Panc1 (cell line): ENCODE data around the gene CD93. TPM values are rescaled to one million over a fixed set of nuclear protein-coding genes. Genes with fewer than 3 reads are reported as not detected.

ENCODE experiments used
- ATAC-seq: fragments of 200-7000 bp; cut with Tn5 transposase; 2 replicates; pipeline ENCODE4 v1.9.1; 2020; ENCODE audit warnings: mild to moderate bottlenecking, moderate library complexity
- BruUV-seq: library from RNA; stranded (reverse); fragments of 400-500 nt; replicated peaks from 2 replicates; lab custom pipeline; 2021; lab: Mats Ljungman, UMichigan
- CTCF ChIA-PET: fragments of 300-600 bp; sonication (Branson Sonifier 250); formaldehyde crosslinking; loops from one replicate; lab custom pipeline; 2022; ENCODE audit warnings: antibody characterized with exemption; lab: Charles Lee
- POLR2A ChIA-PET: fragments of 300-600 bp; sonication (Branson Sonifier 250); formaldehyde crosslinking; loops from one replicate; lab custom pipeline; 2022; ENCODE audit warnings: antibody characterized with exemption; lab: Charles Lee
- DNase-seq: peaks from one replicate; pipeline ENCODE4 v3.0.0-alpha.2; 2010; ENCODE audit warnings: low read depth, low spot score
- H3K27ac ChIP-seq: 2 replicates; pipeline ENCODE4 v1.5.1; 2011; ENCODE audit warnings: mild to moderate bottlenecking, low read length, inconsistent platforms
- H3K27me3 ChIP-seq: fragments of 200-500 bp; sonication (Bioruptor generic); 2 replicates; pipeline ENCODE4 v1.6.0; 2014; ENCODE audit warnings: low read length, inconsistent platforms; ENCODE audit not compliant: control insufficient read depth, insufficient read depth
- H3K36me3 ChIP-seq: fragments of 200-500 bp; sonication (Bioruptor generic); 2 replicates; pipeline ENCODE4 v1.5.1; 2014; ENCODE audit warnings: inconsistent platforms, mild to moderate bottlenecking, low read length, moderate library complexity; ENCODE audit not compliant: control insufficient read depth, insufficient read depth
- H3K4me1 ChIP-seq: 2 replicates; pipeline ENCODE4 v1.5.1; 2011; ENCODE audit warnings: inconsistent platforms, mild to moderate bottlenecking, low read length, moderate library complexity; ENCODE audit not compliant: control insufficient read depth, insufficient read depth
- H3K4me3 ChIP-seq, 2 experiments: 2 replicates each; pipeline ENCODE4 v1.5.1; 2011 to 2012; ENCODE audit warnings: low read depth in 2 of 2, low read length in 2 of 2, mild to moderate bottlenecking in 2 of 2, inconsistent platforms in 1 of 2, moderate library complexity in 1 of 2
- H3K9me3 ChIP-seq: fragments of 200-500 bp; sonication (Bioruptor generic); 2 replicates; pipeline ENCODE4 v1.5.1; 2014; ENCODE audit warnings: low read depth, mild to moderate bottlenecking, inconsistent platforms, low read length, moderate library complexity; ENCODE audit not compliant: control insufficient read depth, insufficient read depth
- POLR2AphosphoS5 ChIP-seq: IDR thresholded peaks from 2 replicates; pipeline ENCODE4 v1.6.1; 2012; ENCODE audit warnings: mild to moderate bottlenecking, low read depth, low read length, moderate library complexity
- SIN3A ChIP-seq: IDR thresholded peaks from 2 replicates; pipeline ENCODE4 v1.6.1; 2012; ENCODE audit warnings: low read depth, mild to moderate bottlenecking, low read length, moderate library complexity, borderline replicate concordance; ENCODE audit not compliant: insufficient read depth
- TCF7L2 ChIP-seq: IDR thresholded peaks from 2 replicates; pipeline ENCODE4 v1.6.1; 2011; ENCODE audit warnings: mild to moderate bottlenecking, low read depth, low read length, inconsistent platforms
- in situ Hi-C: cut with HindIII; loops from 2 replicates; pipeline ENCODE4 v1.10.0; 2016; ENCODE audit warnings: low sequenced_read_pairs, low pct_unique_long_range_greater_than_20kb
- intact Hi-C: fragments of 100-400 bp; cut with micrococcal nuclease; formaldehyde crosslinking; loops from one replicate; pipeline ENCODE4 v1.10.0; 2022; ENCODE audit not compliant: unreplicated experiment
- total RNA-seq: library from RNA; stranded (reverse); gene quantifications from one replicate; pipeline ENCODE4 v1.2.1, GENCODE V29; 2021; ENCODE audit not compliant: unreplicated experiment
- TF ChIP-seq, protein P1 (sequence below): fragments of 450-650 bp; IDR thresholded peaks from 2 replicates; pipeline ENCODE4 v1.5.1; 2017; ENCODE audit warnings: mild to moderate bottlenecking
- TF ChIP-seq, protein P2 (sequence below), 2 experiments: IDR thresholded peaks; 2 replicates each; pipeline ENCODE4 v1.6.1; 2011 to 2012; ENCODE audit warnings: low read depth in 2 of 2, control low read depth in 1 of 2, low read length in 1 of 2, mild to moderate bottlenecking in 1 of 2, moderate library complexity in 1 of 2; ENCODE audit not compliant: insufficient read depth in 1 of 2

Gene CD93
- total RNA-seq, 1 experiment from 2014 or later, result 0.10 TPM

DNA sequence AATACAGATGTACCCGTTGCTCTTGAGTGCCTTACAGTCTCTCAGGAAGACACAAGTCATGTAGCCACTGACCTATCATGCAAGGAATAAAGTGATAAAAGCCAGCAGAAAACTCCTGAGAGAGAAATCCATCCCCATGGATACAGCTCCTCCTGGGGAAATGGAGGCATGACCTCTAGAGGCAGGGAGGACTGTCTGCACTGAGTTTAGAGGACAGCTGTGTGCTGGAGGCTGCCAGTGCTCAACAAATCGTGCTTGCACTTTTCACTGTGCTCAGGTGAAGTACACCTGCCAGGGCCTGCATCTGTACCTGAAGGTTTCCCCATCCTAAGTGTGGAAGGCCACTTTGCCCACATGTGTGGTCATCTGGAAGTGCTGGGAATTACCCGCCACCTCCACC is 12.1 kb downstream of the CD93 start:
- ChIA-PET CTCF (no interaction called here), POLR2A (no interaction called here)
- H3K27me3 ChIP-seq, result peaks cover 2% of the 10 kb centered on the region; the same call in 1 of the 2 replicates
- ATAC-seq, result no peak
- H3K36me3 ChIP-seq, result no peaks in the 10 kb centered on the region
- no peak overlapping the region for H3K4me3 ChIP-seq
- in situ Hi-C loops, result no loop called here
- TF ChIP-seq, protein P1, sequence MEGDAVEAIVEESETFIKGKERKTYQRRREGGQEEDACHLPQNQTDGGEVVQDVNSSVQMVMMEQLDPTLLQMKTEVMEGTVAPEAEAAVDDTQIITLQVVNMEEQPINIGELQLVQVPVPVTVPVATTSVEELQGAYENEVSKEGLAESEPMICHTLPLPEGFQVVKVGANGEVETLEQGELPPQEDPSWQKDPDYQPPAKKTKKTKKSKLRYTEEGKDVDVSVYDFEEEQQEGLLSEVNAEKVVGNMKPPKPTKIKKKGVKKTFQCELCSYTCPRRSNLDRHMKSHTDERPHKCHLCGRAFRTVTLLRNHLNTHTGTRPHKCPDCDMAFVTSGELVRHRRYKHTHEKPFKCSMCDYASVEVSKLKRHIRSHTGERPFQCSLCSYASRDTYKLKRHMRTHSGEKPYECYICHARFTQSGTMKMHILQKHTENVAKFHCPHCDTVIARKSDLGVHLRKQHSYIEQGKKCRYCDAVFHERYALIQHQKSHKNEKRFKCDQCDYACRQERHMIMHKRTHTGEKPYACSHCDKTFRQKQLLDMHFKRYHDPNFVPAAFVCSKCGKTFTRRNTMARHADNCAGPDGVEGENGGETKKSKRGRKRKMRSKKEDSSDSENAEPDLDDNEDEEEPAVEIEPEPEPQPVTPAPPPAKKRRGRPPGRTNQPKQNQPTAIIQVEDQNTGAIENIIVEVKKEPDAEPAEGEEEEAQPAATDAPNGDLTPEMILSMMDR, result peak; percentile 27
- TF ChIP-seq, protein P2, sequence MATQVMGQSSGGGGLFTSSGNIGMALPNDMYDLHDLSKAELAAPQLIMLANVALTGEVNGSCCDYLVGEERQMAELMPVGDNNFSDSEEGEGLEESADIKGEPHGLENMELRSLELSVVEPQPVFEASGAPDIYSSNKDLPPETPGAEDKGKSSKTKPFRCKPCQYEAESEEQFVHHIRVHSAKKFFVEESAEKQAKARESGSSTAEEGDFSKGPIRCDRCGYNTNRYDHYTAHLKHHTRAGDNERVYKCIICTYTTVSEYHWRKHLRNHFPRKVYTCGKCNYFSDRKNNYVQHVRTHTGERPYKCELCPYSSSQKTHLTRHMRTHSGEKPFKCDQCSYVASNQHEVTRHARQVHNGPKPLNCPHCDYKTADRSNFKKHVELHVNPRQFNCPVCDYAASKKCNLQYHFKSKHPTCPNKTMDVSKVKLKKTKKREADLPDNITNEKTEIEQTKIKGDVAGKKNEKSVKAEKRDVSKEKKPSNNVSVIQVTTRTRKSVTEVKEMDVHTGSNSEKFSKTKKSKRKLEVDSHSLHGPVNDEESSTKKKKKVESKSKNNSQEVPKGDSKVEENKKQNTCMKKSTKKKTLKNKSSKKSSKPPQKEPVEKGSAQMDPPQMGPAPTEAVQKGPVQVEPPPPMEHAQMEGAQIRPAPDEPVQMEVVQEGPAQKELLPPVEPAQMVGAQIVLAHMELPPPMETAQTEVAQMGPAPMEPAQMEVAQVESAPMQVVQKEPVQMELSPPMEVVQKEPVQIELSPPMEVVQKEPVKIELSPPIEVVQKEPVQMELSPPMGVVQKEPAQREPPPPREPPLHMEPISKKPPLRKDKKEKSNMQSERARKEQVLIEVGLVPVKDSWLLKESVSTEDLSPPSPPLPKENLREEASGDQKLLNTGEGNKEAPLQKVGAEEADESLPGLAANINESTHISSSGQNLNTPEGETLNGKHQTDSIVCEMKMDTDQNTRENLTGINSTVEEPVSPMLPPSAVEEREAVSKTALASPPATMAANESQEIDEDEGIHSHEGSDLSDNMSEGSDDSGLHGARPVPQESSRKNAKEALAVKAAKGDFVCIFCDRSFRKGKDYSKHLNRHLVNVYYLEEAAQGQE (IDR thresholded peaks at IDR 0.05; ENCODE audit: insufficient read depth in 1 of 2, low read depth in 2 of 2, low read length in 1 of 2), result no peak
- TF ChIP-seq POLR2AphosphoS5, result no peak
- no TSS peak for BruUV-seq
- intact Hi-C loops, result no loop called here
- no peak for DNase-seq
- H3K4me1 ChIP-seq, result no peaks in the 10 kb centered on the region
- H3K27ac ChIP-seq, result no peak overlapping the region
- H3K9me3 ChIP-seq, result no peaks in the 10 kb centered on the region

DNA sequence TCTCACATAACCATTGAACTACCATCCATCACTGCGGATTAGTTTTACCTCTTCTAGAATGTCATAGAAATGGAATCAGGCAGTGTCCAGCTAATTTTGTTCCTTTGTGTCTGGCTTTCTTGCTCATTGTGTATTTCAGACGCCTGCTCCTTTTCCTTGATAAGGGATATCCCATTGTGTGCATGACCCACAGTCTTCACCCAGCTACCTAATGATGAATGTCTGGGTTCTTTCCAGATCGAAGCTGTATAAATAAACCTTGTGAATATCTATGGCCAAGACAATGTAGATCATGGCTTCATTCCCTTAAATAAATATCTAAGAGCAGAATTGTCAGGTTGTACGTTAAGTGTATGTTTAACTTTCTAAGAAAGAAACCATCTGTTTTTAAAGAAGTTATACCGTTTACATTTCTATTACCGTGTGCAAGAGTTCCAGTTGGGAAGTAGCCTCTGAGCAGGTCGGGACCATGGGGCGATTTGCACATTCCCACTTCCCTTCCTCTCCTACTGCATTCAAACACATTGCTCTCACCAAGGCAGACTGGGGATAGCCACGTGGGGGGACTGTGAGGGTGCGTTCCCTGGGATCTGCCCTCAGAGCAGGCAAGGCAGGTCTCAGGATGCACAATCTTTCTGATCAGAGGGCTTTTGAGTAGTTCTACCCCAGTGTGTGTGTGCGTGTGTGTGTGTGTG is 13.1 kb downstream of the CD93 start:
- Histone ChIP-seq H3K27ac (no peak overlapping the region), H3K9me3 (no peaks in the 10 kb centered on the region), H3K4me1 (no peaks in the 10 kb centered on the region), H3K27me3 (no peaks in the 10 kb centered on the region), H3K36me3 (no peaks in the 10 kb centered on the region), H3K4me3 (no peak overlapping the region)
- CTCF ChIA-PET, result no interaction called here
- in situ Hi-C loops, result no loop called here
- DNase-seq, result no peak
- ATAC-seq, result no peak
- POLR2A ChIA-PET, result no interaction called here
- no TSS peak for BruUV-seq
- TF ChIP-seq, protein P1, result no peak
- TF ChIP-seq TCF7L2 (no peak), SIN3A (no peak), POLR2AphosphoS5 (no peak)
- intact Hi-C loops, result no loop called here
